WTC11 (cell line): Measurements from ENCODE around the gene NPTX1. TPM values are rescaled to one million over a fixed set of nuclear protein-coding genes. Genes with fewer than 3 reads are reported as not detected.
"Not testable (repeated sequence)": the region's sequence is repeated elsewhere in the genome, so short reads cannot be mapped to it uniquely, and the experiment has no call there.

Experiments used
- ATAC-seq: fragments of 200-7000 bp; cut with Tn5 transposase; 2 replicates; pipeline ENCODE4 v1.10.0; 2021; ENCODE audit warnings: mild to moderate bottlenecking, moderate library complexity
- CTCF ChIA-PET: fragments of 300-600 bp; sonication (Branson Sonifier 250); formaldehyde crosslinking; loops from one replicate; lab custom pipeline; 2021; ENCODE audit warnings: antibody characterized with exemption; lab: Charles Lee
- POLR2A ChIA-PET: fragments of 350-600 bp; sonication (Branson Sonifier 250); formaldehyde crosslinking; loops from one replicate; lab custom pipeline; 2021; ENCODE audit warnings: antibody characterized with exemption; lab: Charles Lee
- DNase-seq: peaks from one replicate; pipeline ENCODE4 v3.0.0; 2021; ENCODE audit warnings: low spot score
- H3K27ac Mint-ChIP-seq: 2 replicates; pipeline ENCODE4 v1.8.0; 2021; ENCODE audit warnings: mixed read lengths
- H3K27me3 Mint-ChIP-seq: 2 replicates; pipeline ENCODE4 v1.8.0; 2021; ENCODE audit warnings: low read depth, mild to moderate bottlenecking, moderate library complexity, mixed read lengths
- H3K36me3 Mint-ChIP-seq: 2 replicates; pipeline ENCODE4 v1.8.0; 2021; ENCODE audit warnings: mixed read lengths
- H3K4me1 Mint-ChIP-seq: 2 replicates; pipeline ENCODE4 v1.8.0; 2022; ENCODE audit warnings: mixed read lengths
- H3K4me3 Mint-ChIP-seq: 2 replicates; pipeline ENCODE4 v1.8.0; 2021; ENCODE audit warnings: mild to moderate bottlenecking, moderate library complexity, mixed read lengths
- H3K9me3 Mint-ChIP-seq: 2 replicates; pipeline ENCODE4 v1.8.0; 2021; ENCODE audit warnings: mixed read lengths
- E2F4 ChIP-seq: sonication (generic); formaldehyde crosslinking; IDR thresholded peaks from 2 replicates; pipeline ENCODE4 v1.8.1; 2022; ENCODE audit warnings: low read depth, mild to moderate bottlenecking, moderate library complexity, missing genetic modification reagents, borderline replicate concordance
- ETV6 ChIP-seq: sonication (generic); formaldehyde crosslinking; IDR thresholded peaks from 2 replicates; pipeline ENCODE4 v1.8.1; 2022; ENCODE audit warnings: mild to moderate bottlenecking, missing genetic modification reagents
- FOXP1 ChIP-seq: sonication (generic); formaldehyde crosslinking; IDR thresholded peaks from 2 replicates; pipeline ENCODE4 v1.8.0; 2022; ENCODE audit warnings: missing genetic modification reagents, mild to moderate bottlenecking, moderate library complexity, borderline replicate concordance
- GABPB1 ChIP-seq: sonication (generic); formaldehyde crosslinking; IDR thresholded peaks from 2 replicates; pipeline ENCODE4 v1.8.1; 2023; ENCODE audit warnings: mild to moderate bottlenecking, missing genetic modification reagents
- NR1H2 ChIP-seq: sonication (generic); formaldehyde crosslinking; IDR thresholded peaks from 2 replicates; pipeline ENCODE4 v1.9.0; 2021; ENCODE audit warnings: mild to moderate bottlenecking, moderate library complexity, missing genetic modification reagents
- ZNF425 ChIP-seq: fragments of 250-450 bp; sonication (Bioruptor Pico); conservative IDR thresholded peaks from 2 replicates; pipeline ENCODE4 v1.9.0; 2021; ENCODE audit warnings: mild to moderate bottlenecking
- total RNA-seq: library from RNA; stranded (reverse); gene quantifications from 3 replicates; pipeline ENCODE4 v1.2.3, GENCODE V29; 2021
- TF ChIP-seq, protein P1 (sequence below): sonication (generic); formaldehyde crosslinking; IDR thresholded peaks from 2 replicates; pipeline ENCODE4 v1.8.0; 2023; ENCODE audit warnings: missing genetic modification reagents, mild to moderate bottlenecking, borderline replicate concordance
- TF ChIP-seq, protein P2 (sequence below): sonication (generic); formaldehyde crosslinking; IDR thresholded peaks from 2 replicates; pipeline ENCODE4 v1.8.1; 2023; ENCODE audit warnings: mild to moderate bottlenecking, missing genetic modification reagents
- TF ChIP-seq, protein P3 (sequence below): sonication (generic); formaldehyde crosslinking; IDR thresholded peaks from 2 replicates; pipeline ENCODE4 v1.8.1; 2023; ENCODE audit warnings: mild to moderate bottlenecking, moderate library complexity, missing genetic modification reagents

The NPTX1 gene
- total RNA-seq, 1 experiment from 2014 or later: 15.1 TPM

DNA sequence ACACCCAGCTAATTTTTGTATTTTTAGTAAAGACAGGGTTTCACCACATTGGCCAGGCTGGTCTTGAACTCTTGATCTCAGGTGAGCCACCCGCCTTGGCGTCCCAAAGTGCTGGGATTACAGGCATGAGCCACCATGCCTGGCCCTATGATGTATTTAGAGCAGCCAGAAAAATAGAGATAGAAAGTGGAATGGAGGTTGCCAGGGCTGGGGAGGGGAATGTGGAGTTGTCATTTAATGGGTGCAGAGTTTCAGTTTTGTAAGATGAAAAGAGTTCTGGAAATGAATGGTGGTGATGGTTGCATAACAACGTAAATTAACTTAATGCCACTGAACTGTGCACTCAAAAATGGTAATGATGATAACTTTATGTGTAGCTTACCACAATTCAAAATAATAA lies 31.6 kb upstream of the NPTX1 start (continued):
- TF ChIP-seq, protein P1, sequence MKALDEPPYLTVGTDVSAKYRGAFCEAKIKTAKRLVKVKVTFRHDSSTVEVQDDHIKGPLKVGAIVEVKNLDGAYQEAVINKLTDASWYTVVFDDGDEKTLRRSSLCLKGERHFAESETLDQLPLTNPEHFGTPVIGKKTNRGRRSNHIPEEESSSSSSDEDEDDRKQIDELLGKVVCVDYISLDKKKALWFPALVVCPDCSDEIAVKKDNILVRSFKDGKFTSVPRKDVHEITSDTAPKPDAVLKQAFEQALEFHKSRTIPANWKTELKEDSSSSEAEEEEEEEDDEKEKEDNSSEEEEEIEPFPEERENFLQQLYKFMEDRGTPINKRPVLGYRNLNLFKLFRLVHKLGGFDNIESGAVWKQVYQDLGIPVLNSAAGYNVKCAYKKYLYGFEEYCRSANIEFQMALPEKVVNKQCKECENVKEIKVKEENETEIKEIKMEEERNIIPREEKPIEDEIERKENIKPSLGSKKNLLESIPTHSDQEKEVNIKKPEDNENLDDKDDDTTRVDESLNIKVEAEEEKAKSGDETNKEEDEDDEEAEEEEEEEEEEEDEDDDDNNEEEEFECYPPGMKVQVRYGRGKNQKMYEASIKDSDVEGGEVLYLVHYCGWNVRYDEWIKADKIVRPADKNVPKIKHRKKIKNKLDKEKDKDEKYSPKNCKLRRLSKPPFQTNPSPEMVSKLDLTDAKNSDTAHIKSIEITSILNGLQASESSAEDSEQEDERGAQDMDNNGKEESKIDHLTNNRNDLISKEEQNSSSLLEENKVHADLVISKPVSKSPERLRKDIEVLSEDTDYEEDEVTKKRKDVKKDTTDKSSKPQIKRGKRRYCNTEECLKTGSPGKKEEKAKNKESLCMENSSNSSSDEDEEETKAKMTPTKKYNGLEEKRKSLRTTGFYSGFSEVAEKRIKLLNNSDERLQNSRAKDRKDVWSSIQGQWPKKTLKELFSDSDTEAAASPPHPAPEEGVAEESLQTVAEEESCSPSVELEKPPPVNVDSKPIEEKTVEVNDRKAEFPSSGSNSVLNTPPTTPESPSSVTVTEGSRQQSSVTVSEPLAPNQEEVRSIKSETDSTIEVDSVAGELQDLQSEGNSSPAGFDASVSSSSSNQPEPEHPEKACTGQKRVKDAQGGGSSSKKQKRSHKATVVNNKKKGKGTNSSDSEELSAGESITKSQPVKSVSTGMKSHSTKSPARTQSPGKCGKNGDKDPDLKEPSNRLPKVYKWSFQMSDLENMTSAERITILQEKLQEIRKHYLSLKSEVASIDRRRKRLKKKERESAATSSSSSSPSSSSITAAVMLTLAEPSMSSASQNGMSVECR (CRISPR knock-in tag): no peak
- no peak for TF ChIP-seq FOXP1
- TF ChIP-seq NR1H2 (CRISPR knock-in tag): no peak

DNA sequence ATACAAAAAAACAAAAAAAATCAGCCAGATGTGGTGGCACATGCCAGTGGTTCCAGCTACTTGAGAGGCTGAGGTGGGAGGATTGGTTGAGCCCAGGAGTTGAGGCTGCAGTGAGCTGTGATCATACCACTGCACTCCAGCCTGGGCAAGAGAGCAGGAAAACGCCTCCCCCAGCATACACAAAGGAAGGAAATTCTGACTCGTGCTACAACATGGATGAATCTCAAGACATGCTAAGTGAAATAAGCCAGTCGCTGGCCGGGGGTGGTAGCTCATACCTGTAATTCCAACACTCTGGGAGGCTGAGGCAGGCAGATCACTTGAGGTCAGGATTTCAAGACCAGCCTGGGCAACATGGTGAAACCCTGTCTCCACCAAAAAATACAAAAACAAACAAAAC lies 30.8 kb upstream of the NPTX1 start:
- DNase-seq, H3K4me1 Mint-ChIP-seq, H3K4me3 Mint-ChIP-seq, ATAC-seq, POLR2A ChIA-PET, H3K27ac Mint-ChIP-seq, H3K27me3 Mint-ChIP-seq, H3K9me3 Mint-ChIP-seq, H3K36me3 Mint-ChIP-seq: not testable (repeated sequence)
- CTCF ChIA-PET: interaction anchor here (1.7 to 4.2 kb wide), 2 partner anchors 33 to 80 kb away, joined by 3 to 20 read pairs; no protein-coding TSS in a partner anchor

DNA sequence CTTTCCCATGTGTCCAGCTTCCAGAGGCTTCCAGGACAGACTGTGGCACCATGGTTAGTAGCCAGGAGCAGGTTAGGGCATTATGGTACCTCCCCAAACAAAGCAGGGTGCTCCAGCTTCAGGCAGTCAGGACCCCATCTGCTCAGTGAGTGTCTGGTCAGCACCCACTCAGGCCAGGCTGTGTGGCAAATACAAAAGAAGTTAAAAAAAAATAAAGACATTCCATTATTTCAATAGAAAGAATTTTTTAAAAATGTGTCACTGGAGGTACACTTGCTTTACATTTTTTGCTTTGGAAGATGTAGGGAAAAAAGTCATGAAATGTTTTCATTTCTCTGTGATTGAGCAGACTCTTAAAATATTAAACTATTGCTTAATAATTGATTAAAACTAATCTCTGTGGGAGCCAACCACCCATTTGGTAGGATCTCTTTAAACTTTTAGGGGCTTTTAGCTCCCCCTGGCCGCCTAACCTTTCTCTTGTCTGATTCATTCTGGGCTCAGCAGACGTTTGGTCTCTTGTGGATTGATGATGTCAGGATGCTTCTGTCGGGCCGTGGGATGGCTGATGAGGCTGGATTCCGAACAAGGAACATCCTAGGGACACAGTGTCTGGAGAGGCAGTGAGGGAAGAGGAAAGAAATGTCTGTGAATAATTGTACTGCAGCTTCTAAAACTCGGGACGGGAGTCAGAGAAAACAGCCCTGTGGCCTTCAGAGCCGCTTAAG lies 28.4 kb upstream of the NPTX1 start:
- TF ChIP-seq E2F4 (CRISPR knock-in tag): no peak
- TF ChIP-seq, protein P2, sequence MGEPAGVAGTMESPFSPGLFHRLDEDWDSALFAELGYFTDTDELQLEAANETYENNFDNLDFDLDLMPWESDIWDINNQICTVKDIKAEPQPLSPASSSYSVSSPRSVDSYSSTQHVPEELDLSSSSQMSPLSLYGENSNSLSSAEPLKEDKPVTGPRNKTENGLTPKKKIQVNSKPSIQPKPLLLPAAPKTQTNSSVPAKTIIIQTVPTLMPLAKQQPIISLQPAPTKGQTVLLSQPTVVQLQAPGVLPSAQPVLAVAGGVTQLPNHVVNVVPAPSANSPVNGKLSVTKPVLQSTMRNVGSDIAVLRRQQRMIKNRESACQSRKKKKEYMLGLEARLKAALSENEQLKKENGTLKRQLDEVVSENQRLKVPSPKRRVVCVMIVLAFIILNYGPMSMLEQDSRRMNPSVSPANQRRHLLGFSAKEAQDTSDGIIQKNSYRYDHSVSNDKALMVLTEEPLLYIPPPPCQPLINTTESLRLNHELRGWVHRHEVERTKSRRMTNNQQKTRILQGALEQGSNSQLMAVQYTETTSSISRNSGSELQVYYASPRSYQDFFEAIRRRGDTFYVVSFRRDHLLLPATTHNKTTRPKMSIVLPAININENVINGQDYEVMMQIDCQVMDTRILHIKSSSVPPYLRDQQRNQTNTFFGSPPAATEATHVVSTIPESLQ (CRISPR knock-in tag): no peak
- TF ChIP-seq, protein P3, sequence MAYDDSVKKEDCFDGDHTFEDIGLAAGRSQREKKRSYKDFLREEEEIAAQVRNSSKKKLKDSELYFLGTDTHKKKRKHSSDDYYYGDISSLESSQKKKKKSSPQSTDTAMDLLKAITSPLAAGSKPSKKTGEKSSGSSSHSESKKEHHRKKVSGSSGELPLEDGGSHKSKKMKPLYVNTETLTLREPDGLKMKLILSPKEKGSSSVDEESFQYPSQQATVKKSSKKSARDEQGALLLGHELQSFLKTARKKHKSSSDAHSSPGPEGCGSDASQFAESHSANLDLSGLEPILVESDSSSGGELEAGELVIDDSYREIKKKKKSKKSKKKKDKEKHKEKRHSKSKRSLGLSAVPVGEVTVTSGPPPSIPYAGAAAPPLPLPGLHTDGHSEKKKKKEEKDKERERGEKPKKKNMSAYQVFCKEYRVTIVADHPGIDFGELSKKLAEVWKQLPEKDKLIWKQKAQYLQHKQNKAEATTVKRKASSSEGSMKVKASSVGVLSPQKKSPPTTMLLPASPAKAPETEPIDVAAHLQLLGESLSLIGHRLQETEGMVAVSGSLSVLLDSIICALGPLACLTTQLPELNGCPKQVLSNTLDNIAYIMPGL (CRISPR knock-in tag): no peak
- TF ChIP-seq ZNF425: no peak
- TF ChIP-seq ETV6 (CRISPR knock-in tag): no peak
- no peak for TF ChIP-seq GABPB1 (CRISPR knock-in tag)
- Mint-ChIP-seq H3K27me3 (no peaks in the 10 kb centered on the region), H3K4me3 (no peak overlapping the region), H3K36me3 (no peaks in the 10 kb centered on the region), H3K9me3 (no peaks in the 10 kb centered on the region), H3K4me1 (no peaks in the 10 kb centered on the region), H3K27ac (no peak overlapping the region)
- CTCF ChIA-PET: interaction anchor here (1.0 to 2.2 kb wide), 2 partner anchors 78 to 80 kb away, joined by 3 to 13 read pairs; no protein-coding TSS in a partner anchor
- DNase-seq: no peak
- POLR2A ChIA-PET: no interaction called here
- no peak for ATAC-seq
